ENCODE measurements around the gene GPR52.

DNA sequence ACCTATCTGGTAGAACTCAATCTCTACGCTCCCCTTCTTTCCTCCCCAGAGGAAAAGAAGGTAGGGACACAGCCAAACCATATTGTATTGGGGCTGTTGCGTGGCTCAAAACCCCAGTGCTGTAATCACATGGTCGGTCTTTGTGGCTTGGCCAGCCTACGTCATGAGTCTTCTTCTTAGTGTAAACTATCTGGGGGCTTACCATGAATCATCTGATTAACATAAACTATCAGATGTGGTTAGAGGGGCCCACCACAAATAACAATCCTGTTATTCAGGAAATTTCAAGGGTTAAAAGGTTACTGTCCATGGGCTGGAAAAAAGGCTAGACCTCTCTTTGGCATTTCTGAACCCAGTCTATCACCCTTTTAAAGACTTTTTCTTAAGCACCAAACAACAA is 49.5 kb upstream of the GPR52 start:
- TF ChIP-seq POLR2A (IDR thresholded peaks at IDR 0.05) = no peak
- TF ChIP-seq, protein P1, sequence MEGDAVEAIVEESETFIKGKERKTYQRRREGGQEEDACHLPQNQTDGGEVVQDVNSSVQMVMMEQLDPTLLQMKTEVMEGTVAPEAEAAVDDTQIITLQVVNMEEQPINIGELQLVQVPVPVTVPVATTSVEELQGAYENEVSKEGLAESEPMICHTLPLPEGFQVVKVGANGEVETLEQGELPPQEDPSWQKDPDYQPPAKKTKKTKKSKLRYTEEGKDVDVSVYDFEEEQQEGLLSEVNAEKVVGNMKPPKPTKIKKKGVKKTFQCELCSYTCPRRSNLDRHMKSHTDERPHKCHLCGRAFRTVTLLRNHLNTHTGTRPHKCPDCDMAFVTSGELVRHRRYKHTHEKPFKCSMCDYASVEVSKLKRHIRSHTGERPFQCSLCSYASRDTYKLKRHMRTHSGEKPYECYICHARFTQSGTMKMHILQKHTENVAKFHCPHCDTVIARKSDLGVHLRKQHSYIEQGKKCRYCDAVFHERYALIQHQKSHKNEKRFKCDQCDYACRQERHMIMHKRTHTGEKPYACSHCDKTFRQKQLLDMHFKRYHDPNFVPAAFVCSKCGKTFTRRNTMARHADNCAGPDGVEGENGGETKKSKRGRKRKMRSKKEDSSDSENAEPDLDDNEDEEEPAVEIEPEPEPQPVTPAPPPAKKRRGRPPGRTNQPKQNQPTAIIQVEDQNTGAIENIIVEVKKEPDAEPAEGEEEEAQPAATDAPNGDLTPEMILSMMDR (IDR thresholded peaks at IDR 0.05) = no peak
